A673 (cell line): ENCODE data around the gene RNASE9. TPM values are rescaled to one million over a fixed set of nuclear protein-coding genes. Genes with fewer than 3 reads are reported as not detected.
"Not testable (repeated sequence)": the region's sequence is repeated elsewhere in the genome, so short reads cannot be mapped to it uniquely, and the experiment has no call there.

ENCODE experiments used
- BruUV-seq: library from RNA; stranded (reverse); fragments of 400-500 nt; replicated peaks from 2 replicates; lab custom pipeline; 2021; lab: Mats Ljungman, UMichigan
- CTCF ChIA-PET: fragments of 300-600 bp; sonication (Branson Sonifier 250); formaldehyde crosslinking; loops from one replicate; lab custom pipeline; 2022; ENCODE audit warnings: antibody characterized with exemption; lab: Charles Lee
- POLR2A ChIA-PET: fragments of 300-600 bp; sonication (Branson Sonifier 250); formaldehyde crosslinking; loops from one replicate; lab custom pipeline; 2022; ENCODE audit warnings: antibody characterized with exemption; ENCODE audit not compliant: low non-redundant PET; lab: Charles Lee
- DNase-seq: peaks from one replicate; pipeline ENCODE4 v3.0.0-alpha.2; 2015; ENCODE audit warnings: low spot score
- H3K27ac ChIP-seq: fragments of 200-600 bp; sonication (generic); 2 replicates; pipeline ENCODE4 v1.5.1; 2016; ENCODE audit warnings: mixed run types, low read depth, mild to moderate bottlenecking, mixed read lengths, antibody characterized with exemption, low read length; ENCODE audit not compliant: poor library complexity, severe bottlenecking
- H3K27me3 ChIP-seq: fragments of 200-600 bp; sonication (generic); replicated peaks from 2 replicates; pipeline ENCODE4 v1.6.1; 2017; ENCODE audit warnings: mixed run types, low read depth, mild to moderate bottlenecking, mixed read lengths, antibody characterized with exemption, low read length; ENCODE audit not compliant: insufficient read depth, poor library complexity
- H3K36me3 ChIP-seq: fragments of 200-600 bp; sonication (generic); 2 replicates; pipeline ENCODE4 v1.6.1; 2016; ENCODE audit warnings: mixed run types, mild to moderate bottlenecking, mixed read lengths, antibody characterized with exemption, low read length; ENCODE audit not compliant: insufficient read depth, poor library complexity, severe bottlenecking
- H3K4me1 ChIP-seq: fragments of 200-600 bp; sonication (generic); 2 replicates; pipeline ENCODE4 v1.6.1; 2017; ENCODE audit warnings: mixed run types, mild to moderate bottlenecking, mixed read lengths, antibody characterized with exemption, low read length; ENCODE audit not compliant: insufficient read depth, poor library complexity, severe bottlenecking
- H3K4me3 ChIP-seq: fragments of 200-600 bp; sonication (generic); 2 replicates; pipeline ENCODE4 v1.5.1; 2016; ENCODE audit warnings: low read depth, mixed run types, mild to moderate bottlenecking, mixed read lengths, low read length; ENCODE audit not compliant: poor library complexity, severe bottlenecking
- H3K9me3 ChIP-seq: fragments of 200-600 bp; sonication (generic); 2 replicates; pipeline ENCODE4 v1.6.1; 2016; ENCODE audit warnings: mixed run types, low read depth, mild to moderate bottlenecking, mixed read lengths, antibody characterized with exemption, low read length; ENCODE audit not compliant: poor library complexity, severe bottlenecking
- CTCF ChIP-seq: fragments of 300-800, 200-600 bp; sonication (generic); conservative IDR thresholded peaks from 2 replicates; pipeline ENCODE4 v1.5.1; 2017; ENCODE audit warnings: low read depth, mild to moderate bottlenecking, antibody characterized with exemption, low read length, moderate library complexity, mixed read lengths
- EZH2 ChIP-seq: fragments of 200-600 bp; sonication (generic); IDR thresholded peaks from 2 replicates; pipeline ENCODE4 v1.6.1; 2017; ENCODE audit warnings: borderline replicate concordance, low read depth, mild to moderate bottlenecking, mixed read lengths, antibody characterized with exemption, low read length; ENCODE audit not compliant: poor library complexity, severe bottlenecking
- intact Hi-C: fragments of 100-400 bp; cut with micrococcal nuclease; formaldehyde crosslinking; loops from one replicate; pipeline ENCODE4 v1.10.0; 2022; ENCODE audit not compliant: unreplicated experiment
- total RNA-seq: library from RNA; stranded (reverse); gene quantifications from 2 replicates; pipeline ENCODE4 v1.2.3, GENCODE V29; 2021

Gene RNASE9
- total RNA-seq, 1 experiment from 2014 or later = not detected

DNA sequence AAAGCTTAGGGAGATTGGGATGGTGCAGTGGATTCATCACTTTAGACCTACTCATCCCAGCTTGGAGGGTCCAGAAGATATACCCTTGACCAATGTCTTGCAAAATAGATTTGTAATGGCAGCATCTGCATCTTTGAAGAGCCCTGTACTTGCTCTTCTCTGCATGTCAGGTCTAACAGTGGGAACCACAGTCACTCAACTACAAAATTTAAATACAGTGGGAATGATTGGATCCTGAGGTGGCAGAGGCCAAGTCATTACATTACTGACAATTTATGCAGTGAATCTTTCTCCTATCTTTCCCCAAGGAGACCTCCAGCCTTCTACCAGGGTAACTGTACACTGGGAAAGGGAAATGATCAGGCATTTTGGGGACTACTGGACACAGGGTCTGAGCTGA is 8.2 kb upstream of the RNASE9 start:
- no peaks in the 10 kb centered on the region for H3K36me3 ChIP-seq
- no peaks in the 10 kb centered on the region for H3K4me1 ChIP-seq
- H3K4me3 ChIP-seq = no peak overlapping the region
- no peak for DNase-seq
- POLR2A ChIA-PET = no interaction called here
- H3K9me3 ChIP-seq = no peaks in the 10 kb centered on the region
- intact Hi-C loops = no loop called here
- H3K27ac ChIP-seq = no peak overlapping the region
- TF ChIP-seq EZH2 (no peak), CTCF (no peak)
- no peaks in the 10 kb centered on the region for H3K27me3 ChIP-seq
- no TSS peak for BruUV-seq
- CTCF ChIA-PET = no interaction called here

- Histone ChIP-seq H3K9me3 (no peaks in the 10 kb centered on the region), H3K4me3 (no peak overlapping the region), H3K4me1 (no peaks in the 10 kb centered on the region), H3K36me3 (no peaks in the 10 kb centered on the region), H3K27me3 (no peaks in the 10 kb centered on the region), H3K27ac (no peak overlapping the region)
- DNase-seq = no peak
- intact Hi-C loops = no loop called here
- ChIA-PET CTCF (no interaction called here), POLR2A (no interaction called here)
- TF ChIP-seq EZH2 = no peak
- no TSS peak for BruUV-seq
Measured at GRCh38 chr14:20568393-20568792, 7.5 kb upstream of the RNASE9 start.

DNA sequence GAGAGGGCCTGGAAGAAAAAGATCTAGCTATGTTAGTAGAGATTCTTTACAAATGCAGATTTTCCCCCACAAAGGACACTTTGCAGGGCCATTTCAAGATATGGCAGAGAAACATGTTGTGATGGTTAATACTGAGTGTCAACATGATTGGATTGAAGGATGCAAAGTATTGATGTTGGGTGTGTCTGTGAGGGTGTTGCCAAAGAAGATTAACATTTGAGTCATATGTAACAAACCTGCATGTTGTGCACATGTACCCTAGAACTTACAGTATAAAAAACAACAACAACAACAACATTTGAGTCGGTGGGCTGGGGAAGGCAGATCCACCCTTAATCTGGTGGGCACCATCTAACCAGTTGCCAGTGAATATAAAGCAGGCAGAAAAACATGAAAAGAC is 6.4 kb upstream of the RNASE9 start:
- DNase-seq, POLR2A ChIA-PET, H3K27ac ChIP-seq, intact Hi-C loops, H3K9me3 ChIP-seq, H3K4me1 ChIP-seq, BruUV-seq, CTCF ChIA-PET, H3K36me3 ChIP-seq, H3K4me3 ChIP-seq, H3K27me3 ChIP-seq: not testable (repeated sequence)

- TF ChIP-seq EZH2 = no peak
- no peak for TF ChIP-seq CTCF
- no peaks in the 10 kb centered on the region for H3K27me3 ChIP-seq
- POLR2A ChIA-PET = no interaction called here
- CTCF ChIA-PET = no interaction called here
- intact Hi-C loops = no loop called here
- no peak overlapping the region for H3K4me3 ChIP-seq
- no TSS peak for BruUV-seq
- no peak overlapping the region for H3K27ac ChIP-seq
- H3K9me3 ChIP-seq = no peaks in the 10 kb centered on the region
- DNase-seq = no peak
- H3K36me3 ChIP-seq = no peaks in the 10 kb centered on the region
- H3K4me1 ChIP-seq = no peaks in the 10 kb centered on the region
Measured at GRCh38 chr14:20564501-20564997, 3.7 kb upstream of the RNASE9 start.
